NT2/D1 (cell line): ENCODE data around the gene CCDC66.

Experiments
- YY1 ChIP-seq: IDR thresholded peaks from 2 replicates; pipeline ENCODE4 v1.6.1; 2011; ENCODE audit not compliant: insufficient read length, insufficient read depth
- ZNF274 ChIP-seq: IDR thresholded peaks from 2 replicates; pipeline ENCODE4 v1.6.1; 2011; ENCODE audit warnings: mild to moderate bottlenecking, low read depth, low read length

GRCh38 chr3:56667973-56668579 is 111.1 kb downstream of the CCDC66 start:
- TF ChIP-seq ZNF274, result no peak
- no peak for TF ChIP-seq YY1
